ENCODE results near the gene HIPK2.

GRCh38 chr7:139733751-139734150, 44.0 kb downstream of the HIPK2 start:
- TF ChIP-seq CTCF (conservative IDR thresholded peaks at IDR 0.05; ENCODE audit: low read length) (no peak), EZH2phosphoT487 (IDR thresholded peaks at IDR 0.05; ENCODE audit: borderline replicate concordance, low read depth, low read length) (no peak)
